Measurements from ENCODE around the gene NEGR1.
A peak's percentile ranks its signal among the peaks of the same experiment; 100 is the strongest.

The NEGR1 gene

DNA sequence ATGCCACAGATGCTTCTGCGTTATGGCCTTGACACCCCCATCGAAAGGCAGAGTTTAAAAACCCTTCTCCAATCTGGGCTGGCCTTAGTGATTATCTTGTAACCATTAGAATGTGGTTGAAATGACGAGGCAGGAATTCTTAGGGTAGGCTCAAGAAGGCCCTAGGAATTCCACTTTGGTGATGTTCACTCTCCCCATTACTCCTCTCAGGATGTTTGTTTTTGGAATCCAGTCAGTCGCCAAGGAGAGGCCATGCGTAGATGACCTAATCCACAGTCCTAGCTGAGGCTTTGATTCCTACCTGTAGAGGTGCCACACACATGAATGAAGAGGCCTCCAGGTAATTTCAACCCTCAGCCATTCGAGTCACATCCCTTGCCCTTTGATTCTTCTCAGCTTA is 318.2 kb downstream of the NEGR1 start:
- no peak overlapping the region for H3K9ac ChIP-seq (ENCODE audit: low read length in 2 of 2)
- no peak overlapping the region for H3K27ac ChIP-seq (ENCODE audit: low read length)
- no peak overlapping the region for H3K4me3 ChIP-seq (ENCODE audit: low read length in 2 of 2)
- H3K36me3 ChIP-seq (ENCODE audit: control insufficient read depth in 2 of 2, insufficient read depth in 2 of 2, low read length in 2 of 2): no peaks in the 10 kb centered on the region
- H3K9me3 ChIP-seq (ENCODE audit: control insufficient read depth in 2 of 2, low read length in 2 of 2): no peaks in the 10 kb centered on the region
- H3K27me3 ChIP-seq (ENCODE audit: control insufficient read depth in 1 of 2, insufficient read depth in 2 of 2, low read length in 2 of 2): no peaks in the 10 kb centered on the region
- no peaks in the 10 kb centered on the region for H3K4me1 ChIP-seq (ENCODE audit: control insufficient read depth, insufficient read depth, low read length)

- Histone ChIP-seq H3K36me3 (ENCODE audit: control insufficient read depth in 2 of 2, insufficient read depth in 2 of 2, low read length in 2 of 2) (no peaks in the 10 kb centered on the region), H3K9me3 (ENCODE audit: control insufficient read depth in 2 of 2, low read length in 2 of 2) (no peaks in the 10 kb centered on the region), H3K9ac (ENCODE audit: low read length in 2 of 2) (no peak overlapping the region), H3K27ac (ENCODE audit: low read length) (no peak overlapping the region), H3K4me1 (ENCODE audit: control insufficient read depth, insufficient read depth, low read length) (no peaks in the 10 kb centered on the region), H3K27me3 (ENCODE audit: control insufficient read depth in 1 of 2, insufficient read depth in 2 of 2, low read length in 2 of 2) (no peaks in the 10 kb centered on the region), H3K4me3 (ENCODE audit: low read length in 2 of 2) (peak overlapping the region in 1 of 2 donors; percentile 3)
Observed at GRCh38 chr1:71956613-71957285, 325.6 kb downstream of the NEGR1 start.

DNA sequence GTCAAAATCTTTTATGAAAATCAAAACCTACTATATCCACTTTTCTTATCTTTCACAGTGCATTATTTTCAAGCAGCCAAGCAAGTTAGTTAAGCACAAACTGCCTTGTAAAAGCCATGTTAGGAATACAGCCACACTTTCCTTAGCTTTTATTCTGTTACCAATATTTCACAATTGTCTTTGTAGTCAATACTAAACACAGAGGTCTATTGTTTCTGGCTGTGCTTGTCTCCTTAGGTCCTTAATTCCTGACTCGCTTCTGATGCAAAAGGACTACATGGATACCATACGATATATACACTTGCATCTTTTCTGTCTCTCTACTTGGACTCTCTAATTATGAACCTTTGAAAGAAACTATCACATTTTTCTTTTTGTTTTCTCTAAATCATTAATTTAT is 331.8 kb downstream of the NEGR1 start:
- Histone ChIP-seq H3K9ac (ENCODE audit: low read length in 2 of 2) (no peak overlapping the region), H3K36me3 (ENCODE audit: control insufficient read depth in 2 of 2, insufficient read depth in 2 of 2, low read length in 2 of 2) (no peaks in the 10 kb centered on the region), H3K4me3 (ENCODE audit: low read length in 2 of 2) (no peak overlapping the region)

DNA sequence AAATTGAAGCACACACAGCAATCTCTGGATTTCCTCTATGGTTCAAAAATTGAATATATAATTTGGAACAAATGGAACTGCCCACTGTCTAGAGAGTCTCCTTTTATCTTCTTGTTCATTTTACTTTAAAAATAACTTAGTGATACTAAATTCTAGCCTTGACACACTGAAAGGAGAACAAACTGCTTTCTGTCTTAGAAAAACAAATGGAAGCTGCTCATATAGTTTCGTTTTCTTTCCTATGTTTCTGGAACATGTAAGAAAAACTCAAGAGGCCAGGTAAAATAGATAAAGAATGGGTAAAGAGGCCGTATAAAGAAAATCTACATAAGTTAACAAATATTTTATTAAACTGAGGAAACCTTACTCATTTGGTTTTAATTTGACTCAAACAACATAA is 332.7 kb downstream of the NEGR1 start:
- Histone ChIP-seq H3K4me3 (ENCODE audit: low read length in 2 of 2) (no peak overlapping the region), H3K9me3 (ENCODE audit: control insufficient read depth in 2 of 2, low read length in 2 of 2) (no peaks in the 10 kb centered on the region), H3K4me1 (ENCODE audit: control insufficient read depth, insufficient read depth, low read length) (no peaks in the 10 kb centered on the region), H3K9ac (ENCODE audit: low read length in 2 of 2) (no peak overlapping the region), H3K36me3 (ENCODE audit: control insufficient read depth in 2 of 2, insufficient read depth in 2 of 2, low read length in 2 of 2) (no peaks in the 10 kb centered on the region), H3K27me3 (ENCODE audit: control insufficient read depth in 1 of 2, insufficient read depth in 2 of 2, low read length in 2 of 2) (no peaks in the 10 kb centered on the region), H3K27ac (ENCODE audit: low read length) (no peak overlapping the region)

More for the DNA sequence above, 331.8 kb downstream of the NEGR1 start:
- H3K9me3 ChIP-seq (ENCODE audit: control insufficient read depth in 2 of 2, low read length in 2 of 2): no peaks in the 10 kb centered on the region
- H3K27me3 ChIP-seq (ENCODE audit: control insufficient read depth in 1 of 2, insufficient read depth in 2 of 2, low read length in 2 of 2): no peaks in the 10 kb centered on the region
- no peaks in the 10 kb centered on the region for H3K4me1 ChIP-seq (ENCODE audit: control insufficient read depth, insufficient read depth, low read length)
- H3K27ac ChIP-seq (ENCODE audit: low read length): no peak overlapping the region

DNA sequence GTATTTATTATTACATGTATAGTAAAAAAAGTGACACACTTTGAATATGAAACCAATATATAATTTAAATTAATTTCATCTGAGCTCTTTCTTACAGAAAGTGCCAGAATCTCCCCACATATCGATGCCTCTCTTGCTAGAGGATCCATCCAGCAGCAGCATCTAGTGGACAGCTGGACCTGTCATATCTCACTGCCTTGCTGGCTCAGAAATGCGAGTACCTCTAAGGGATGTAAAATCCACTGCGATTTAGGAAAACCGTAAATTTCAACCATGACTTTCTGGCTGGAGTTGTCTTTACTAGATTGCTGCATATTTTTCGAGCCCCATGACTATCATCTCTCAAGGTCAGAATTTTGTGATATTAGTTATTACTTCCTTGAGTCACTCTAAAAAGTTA is 333.8 kb downstream of the NEGR1 start:
- no peak overlapping the region for H3K9ac ChIP-seq (ENCODE audit: low read length in 2 of 2)
- H3K27ac ChIP-seq (ENCODE audit: low read length): no peak overlapping the region
- H3K4me3 ChIP-seq (ENCODE audit: low read length in 2 of 2): no peak overlapping the region
- H3K4me1 ChIP-seq (ENCODE audit: control insufficient read depth, insufficient read depth, low read length): no peaks in the 10 kb centered on the region
- no peaks in the 10 kb centered on the region for H3K9me3 ChIP-seq (ENCODE audit: control insufficient read depth in 2 of 2, low read length in 2 of 2)
- no peaks in the 10 kb centered on the region for H3K27me3 ChIP-seq (ENCODE audit: control insufficient read depth in 1 of 2, insufficient read depth in 2 of 2, low read length in 2 of 2)
- no peaks in the 10 kb centered on the region for H3K36me3 ChIP-seq (ENCODE audit: control insufficient read depth in 2 of 2, insufficient read depth in 2 of 2, low read length in 2 of 2)

DNA sequence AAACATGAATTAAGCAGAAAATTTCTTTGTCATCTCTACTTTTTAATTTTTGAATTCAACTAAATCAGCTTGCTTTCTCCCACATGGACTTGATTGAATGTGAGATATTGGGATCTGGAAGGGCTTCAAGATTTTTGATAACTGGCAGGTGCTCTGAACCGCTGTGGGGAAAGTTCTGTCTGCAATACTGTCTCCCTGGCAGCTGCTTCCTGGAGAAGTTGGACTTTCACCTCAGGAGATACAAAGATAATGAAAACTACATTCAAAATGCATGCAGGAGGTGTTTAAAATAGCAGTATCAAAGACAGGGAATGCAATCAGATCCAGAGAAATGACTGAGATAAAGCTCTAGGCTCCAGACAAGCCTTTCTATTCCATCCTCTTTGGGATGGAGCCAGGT is 338.3 kb downstream of the NEGR1 start:
- Histone ChIP-seq H3K27ac (ENCODE audit: low read length) (no peak overlapping the region), H3K9me3 (ENCODE audit: control insufficient read depth in 2 of 2, low read length in 2 of 2) (no peaks in the 10 kb centered on the region), H3K4me1 (ENCODE audit: control insufficient read depth, insufficient read depth, low read length) (no peaks in the 10 kb centered on the region), H3K27me3 (ENCODE audit: control insufficient read depth in 1 of 2, insufficient read depth in 2 of 2, low read length in 2 of 2) (no peaks in the 10 kb centered on the region), H3K4me3 (ENCODE audit: low read length in 2 of 2) (no peak overlapping the region), H3K36me3 (ENCODE audit: control insufficient read depth in 2 of 2, insufficient read depth in 2 of 2, low read length in 2 of 2) (no peaks in the 10 kb centered on the region), H3K9ac (ENCODE audit: low read length in 2 of 2) (no peak overlapping the region)

- H3K9me3 ChIP-seq (ENCODE audit: control insufficient read depth in 2 of 2, low read length in 2 of 2): no peaks in the 10 kb centered on the region
- no peaks in the 10 kb centered on the region for H3K27me3 ChIP-seq (ENCODE audit: control insufficient read depth in 1 of 2, insufficient read depth in 2 of 2, low read length in 2 of 2)
- no peak overlapping the region for H3K27ac ChIP-seq (ENCODE audit: low read length)
- H3K36me3 ChIP-seq (ENCODE audit: control insufficient read depth in 2 of 2, insufficient read depth in 2 of 2, low read length in 2 of 2): no peaks in the 10 kb centered on the region
- H3K4me1 ChIP-seq (ENCODE audit: control insufficient read depth, insufficient read depth, low read length): no peaks in the 10 kb centered on the region
- H3K4me3 ChIP-seq (ENCODE audit: low read length in 2 of 2): no peak overlapping the region
- H3K9ac ChIP-seq (ENCODE audit: low read length in 2 of 2): no peak overlapping the region
Observed at GRCh38 chr1:71940261-71940660, 342.1 kb downstream of the NEGR1 start.

- no peak overlapping the region for H3K9ac ChIP-seq (ENCODE audit: low read length in 2 of 2)
- H3K27me3 ChIP-seq (ENCODE audit: control insufficient read depth in 1 of 2, insufficient read depth in 2 of 2, low read length in 2 of 2): no peaks in the 10 kb centered on the region
- no peaks in the 10 kb centered on the region for H3K4me1 ChIP-seq (ENCODE audit: control insufficient read depth, insufficient read depth, low read length)
- H3K27ac ChIP-seq (ENCODE audit: low read length): no peak overlapping the region
- H3K9me3 ChIP-seq (ENCODE audit: control insufficient read depth in 2 of 2, low read length in 2 of 2): no peaks in the 10 kb centered on the region
- no peak overlapping the region for H3K4me3 ChIP-seq (ENCODE audit: low read length in 2 of 2)
- H3K36me3 ChIP-seq (ENCODE audit: control insufficient read depth in 2 of 2, insufficient read depth in 2 of 2, low read length in 2 of 2): no peaks in the 10 kb centered on the region
Observed at GRCh38 chr1:71930511-71930910, 351.8 kb downstream of the NEGR1 start.

GRCh38 chr1:71921935-71922559 is 360.3 kb downstream of the NEGR1 start:
- H3K36me3 ChIP-seq (ENCODE audit: control insufficient read depth in 2 of 2, insufficient read depth in 2 of 2, low read length in 2 of 2): no peaks in the 10 kb centered on the region
- no peaks in the 10 kb centered on the region for H3K9me3 ChIP-seq (ENCODE audit: control insufficient read depth in 2 of 2, low read length in 2 of 2)
- no peak overlapping the region for H3K27ac ChIP-seq (ENCODE audit: low read length)
- H3K4me3 ChIP-seq (ENCODE audit: low read length in 2 of 2): no peak overlapping the region
- no peak overlapping the region for H3K9ac ChIP-seq (ENCODE audit: low read length in 2 of 2)
- H3K27me3 ChIP-seq (ENCODE audit: control insufficient read depth in 1 of 2, insufficient read depth in 2 of 2, low read length in 2 of 2): no peaks in the 10 kb centered on the region
- no peaks in the 10 kb centered on the region for H3K4me1 ChIP-seq (ENCODE audit: control insufficient read depth, insufficient read depth, low read length)

- H3K36me3 ChIP-seq (ENCODE audit: control insufficient read depth in 2 of 2, insufficient read depth in 2 of 2, low read length in 2 of 2): no peaks in the 10 kb centered on the region
- H3K4me3 ChIP-seq (ENCODE audit: low read length in 2 of 2): no peak overlapping the region
- H3K27ac ChIP-seq (ENCODE audit: low read length): no peak overlapping the region
- no peaks in the 10 kb centered on the region for H3K9me3 ChIP-seq (ENCODE audit: control insufficient read depth in 2 of 2, low read length in 2 of 2)
- no peaks in the 10 kb centered on the region for H3K4me1 ChIP-seq (ENCODE audit: control insufficient read depth, insufficient read depth, low read length)
- no peak overlapping the region for H3K9ac ChIP-seq (ENCODE audit: low read length in 2 of 2)
- H3K27me3 ChIP-seq (ENCODE audit: control insufficient read depth in 1 of 2, insufficient read depth in 2 of 2, low read length in 2 of 2): no peaks in the 10 kb centered on the region
Observed at GRCh38 chr1:71921204-71921603, 361.1 kb downstream of the NEGR1 start.

DNA sequence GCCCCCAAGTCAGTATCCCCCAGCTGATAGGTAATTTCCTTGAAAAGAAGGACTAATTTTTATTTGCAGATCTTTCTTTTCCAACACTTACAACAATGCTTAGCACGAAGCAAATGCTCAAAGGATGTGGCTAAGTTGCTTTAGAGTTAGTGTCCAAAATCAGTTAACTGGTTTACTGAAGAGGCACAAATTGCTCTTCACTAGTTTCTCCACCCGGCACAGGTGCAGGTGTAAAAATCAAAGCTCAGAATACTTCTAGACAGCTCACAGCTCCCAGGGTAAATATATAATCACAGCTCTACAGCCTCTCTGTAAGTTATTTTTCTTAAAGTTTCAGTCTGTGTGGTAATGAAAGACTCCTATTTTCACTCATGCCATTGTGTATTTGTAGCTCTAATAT is 361.8 kb downstream of the NEGR1 start:
- Histone ChIP-seq H3K36me3 (ENCODE audit: control insufficient read depth in 2 of 2, insufficient read depth in 2 of 2, low read length in 2 of 2) (no peaks in the 10 kb centered on the region), H3K9ac (ENCODE audit: low read length in 2 of 2) (no peak overlapping the region), H3K4me1 (ENCODE audit: control insufficient read depth, insufficient read depth, low read length) (no peaks in the 10 kb centered on the region), H3K27me3 (ENCODE audit: control insufficient read depth in 1 of 2, insufficient read depth in 2 of 2, low read length in 2 of 2) (no peaks in the 10 kb centered on the region), H3K4me3 (ENCODE audit: low read length in 2 of 2) (no peak overlapping the region), H3K9me3 (ENCODE audit: control insufficient read depth in 2 of 2, low read length in 2 of 2) (no peaks in the 10 kb centered on the region), H3K27ac (ENCODE audit: low read length) (no peak overlapping the region)

Data from stomach smooth muscle (tissue), 2 donors.